Thoracic aorta (tissue), 2 donors: ENCODE data around the gene LTA4H. TPM values are rescaled to one million over a fixed set of nuclear protein-coding genes. Genes with fewer than 3 reads are reported as not detected.

Experiments used
- ATAC-seq: fragments of 150-250 bp; one replicate; pipeline ENCODE4 v1.8.0; 2017; ENCODE audit warnings: low read depth; ENCODE audit not compliant: insufficient number of reproducible peaks, low FRiP score
- DNase-seq: peaks from one replicate; pipeline ENCODE4 v3.0.0-alpha.2; 2020; ENCODE audit warnings: low spot score
- H3K27ac ChIP-seq, 2 donors: fragments of 200-600 bp; sonication (generic); 1 replicate in 1 of 2; 2 replicates in 1 of 2; pipeline ENCODE4 v1.5.1; 2016; ENCODE audit warnings: mild to moderate bottlenecking in 2 of 2, moderate library complexity in 2 of 2
- H3K27me3 ChIP-seq: fragments of 200-600 bp; sonication (generic); replicated peaks from 2 replicates; pipeline ENCODE4 v1.6.0; 2016; ENCODE audit warnings: mild to moderate bottlenecking; ENCODE audit not compliant: insufficient read depth
- H3K36me3 ChIP-seq: fragments of 200-600 bp; sonication (generic); one replicate; pipeline ENCODE4 v1.5.1; 2016
- H3K4me1 ChIP-seq, 2 donors: fragments of 200-600 bp; sonication (generic); 1 replicate in 1 of 2; 2 replicates in 1 of 2; pipeline versions ENCODE4 v1.5.1 to v1.6.0; 2016; ENCODE audit warnings: low read depth in 2 of 2, mild to moderate bottlenecking in 1 of 2; ENCODE audit not compliant: control insufficient read depth in 1 of 2
- H3K4me3 ChIP-seq: fragments of 200-600 bp; sonication (generic); 2 replicates; pipeline ENCODE4 v1.5.1; 2016; ENCODE audit warnings: mild to moderate bottlenecking
- H3K9me3 ChIP-seq: fragments of 200-600 bp; sonication (generic); 2 replicates; pipeline ENCODE4 v1.5.1; 2016
- total RNA-seq, 2 donors: library from RNA; depleted of rRNA; stranded (reverse); fragments of >200 nt; gene quantifications; one replicate each; pipeline versions ENCODE4 v1.1.0 to v1.2.3, GENCODE V29; 2016
- TF ChIP-seq, protein P1 (sequence below): fragments of 200-600 bp; sonication (generic); IDR thresholded peaks from one replicate; pipeline ENCODE4 v1.5.1; 2019; ENCODE audit warnings: antibody characterized with exemption

LTA4H gene
- total RNA-seq, 2 donors from 2014 or later: 39.9 to 68.5 TPM

DNA sequence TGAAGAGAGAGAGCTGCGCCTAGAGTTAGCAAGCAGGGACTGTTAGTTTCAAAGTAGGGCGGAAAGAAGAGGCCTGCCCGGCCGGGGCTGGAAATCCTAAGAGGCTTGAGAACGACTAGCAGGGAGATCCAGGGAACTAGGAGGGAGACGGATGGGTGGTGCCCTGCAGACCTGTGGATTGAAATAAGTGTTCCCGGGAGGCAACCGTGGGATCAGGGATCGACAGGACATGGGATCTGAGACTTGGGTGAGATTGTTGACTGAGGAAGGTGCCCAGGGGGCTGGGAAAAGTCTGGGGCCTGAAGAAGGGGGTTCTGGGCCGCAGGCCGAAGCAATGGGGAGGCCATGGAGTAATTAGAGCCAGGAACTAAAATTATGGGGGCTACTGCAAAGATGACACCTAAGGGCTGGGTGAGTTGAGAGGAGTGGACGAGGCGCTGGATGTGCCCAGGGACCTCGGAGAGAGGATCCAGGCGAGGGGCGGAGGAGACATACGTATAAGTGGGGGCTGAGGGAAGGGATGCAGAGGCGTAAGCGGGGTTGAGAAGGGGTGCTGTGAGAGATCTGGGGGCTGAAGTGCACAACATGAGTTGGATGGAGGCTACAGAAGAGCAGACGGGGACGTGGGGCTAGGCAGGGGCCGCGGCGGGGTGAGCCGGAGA, 635 bp downstream of the LTA4H start:
- TF ChIP-seq, protein P1, sequence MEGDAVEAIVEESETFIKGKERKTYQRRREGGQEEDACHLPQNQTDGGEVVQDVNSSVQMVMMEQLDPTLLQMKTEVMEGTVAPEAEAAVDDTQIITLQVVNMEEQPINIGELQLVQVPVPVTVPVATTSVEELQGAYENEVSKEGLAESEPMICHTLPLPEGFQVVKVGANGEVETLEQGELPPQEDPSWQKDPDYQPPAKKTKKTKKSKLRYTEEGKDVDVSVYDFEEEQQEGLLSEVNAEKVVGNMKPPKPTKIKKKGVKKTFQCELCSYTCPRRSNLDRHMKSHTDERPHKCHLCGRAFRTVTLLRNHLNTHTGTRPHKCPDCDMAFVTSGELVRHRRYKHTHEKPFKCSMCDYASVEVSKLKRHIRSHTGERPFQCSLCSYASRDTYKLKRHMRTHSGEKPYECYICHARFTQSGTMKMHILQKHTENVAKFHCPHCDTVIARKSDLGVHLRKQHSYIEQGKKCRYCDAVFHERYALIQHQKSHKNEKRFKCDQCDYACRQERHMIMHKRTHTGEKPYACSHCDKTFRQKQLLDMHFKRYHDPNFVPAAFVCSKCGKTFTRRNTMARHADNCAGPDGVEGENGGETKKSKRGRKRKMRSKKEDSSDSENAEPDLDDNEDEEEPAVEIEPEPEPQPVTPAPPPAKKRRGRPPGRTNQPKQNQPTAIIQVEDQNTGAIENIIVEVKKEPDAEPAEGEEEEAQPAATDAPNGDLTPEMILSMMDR: no peak
- Histone ChIP-seq H3K27ac (peak overlapping the region; percentile 68 to 81), H3K36me3 (no peaks in the 10 kb centered on the region), H3K4me3 (peak overlapping the region; percentile 83), H3K4me1 (peaks cover 11 to 26% of the 10 kb centered on the region in 2 donors), H3K27me3 (no peaks in the 10 kb centered on the region), H3K9me3 (no peaks in the 10 kb centered on the region)
- ATAC-seq (no peak), DNase-seq (no peak)

DNA sequence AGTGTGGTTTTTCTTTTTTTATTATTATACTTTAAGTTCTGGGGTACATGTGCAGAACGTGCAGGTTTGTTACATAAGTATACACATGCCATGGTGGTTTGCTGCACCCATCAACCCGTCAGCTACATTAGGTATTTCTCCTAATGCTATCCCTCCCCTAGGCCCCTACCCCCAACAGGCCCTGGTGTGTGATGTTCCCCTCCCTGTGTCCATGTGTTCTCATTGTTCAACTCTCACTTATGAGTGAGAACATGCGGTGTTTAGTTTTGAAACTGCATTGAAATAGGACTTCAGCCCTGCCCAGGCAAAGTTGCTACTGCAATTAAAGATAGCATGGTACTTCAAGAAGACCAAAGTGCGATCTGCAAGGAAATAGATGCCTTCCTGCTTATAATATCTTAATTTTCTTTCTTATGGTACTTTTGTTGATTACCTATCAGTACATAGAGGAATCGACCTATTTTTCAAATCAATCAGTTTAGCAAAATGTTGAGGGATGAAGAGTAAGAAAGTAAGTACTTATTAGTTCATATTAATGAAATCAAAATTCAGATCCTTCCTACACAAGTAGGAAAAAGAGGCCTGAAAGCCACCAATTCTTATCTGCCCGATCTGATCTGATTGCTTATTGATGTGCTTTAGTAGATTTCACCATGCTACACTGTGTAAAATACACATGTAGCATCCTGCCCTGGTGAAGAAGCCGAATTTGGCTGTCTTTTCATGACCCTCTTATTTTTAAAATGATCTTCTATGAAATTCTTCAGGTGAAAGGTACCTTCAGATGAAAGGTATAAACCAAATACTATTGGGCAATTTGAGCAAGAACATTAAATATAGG, 1.6 kb downstream of the LTA4H start:
- DNase-seq (no peak), ATAC-seq (no peak)
- TF ChIP-seq, protein P1: no peak
- Histone ChIP-seq H3K27me3 (no peaks in the 10 kb centered on the region), H3K9me3 (no peaks in the 10 kb centered on the region), H3K4me1 (peaks cover 11 to 26% of the 10 kb centered on the region in 2 donors), H3K27ac (peak overlapping the region; percentile 68 to 81), H3K36me3 (no peaks in the 10 kb centered on the region), H3K4me3 (peak overlapping the region; percentile 83)

DNA sequence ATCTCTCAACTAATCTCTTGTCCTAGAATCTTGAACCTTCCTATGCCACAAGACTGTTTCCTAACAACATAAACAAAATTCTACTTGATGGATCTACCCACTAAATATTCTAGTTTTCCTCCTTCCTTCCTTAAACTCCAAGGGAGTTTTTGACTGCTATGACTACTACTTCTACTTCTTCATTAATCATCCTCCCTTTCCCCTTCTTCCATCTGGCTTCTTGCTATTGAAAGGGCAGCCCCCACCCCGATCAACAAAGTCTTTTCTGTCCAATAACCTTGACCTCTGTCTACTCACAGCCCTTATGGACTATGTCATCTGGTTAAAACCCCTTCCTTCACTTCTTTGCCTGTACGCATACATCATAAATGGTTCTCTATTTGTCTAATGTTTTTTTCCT, 5.6 kb downstream of the LTA4H start:
- peaks cover 11 to 26% of the 10 kb centered on the region in 2 donors for H3K4me1 ChIP-seq
- H3K36me3 ChIP-seq: peaks cover 14% of the 10 kb centered on the region
- H3K27ac ChIP-seq: no peak overlapping the region
- H3K9me3 ChIP-seq: no peaks in the 10 kb centered on the region
- DNase-seq (no peak), ATAC-seq (no peak)
- no peaks in the 10 kb centered on the region for H3K27me3 ChIP-seq
- H3K4me3 ChIP-seq: no peak overlapping the region
- TF ChIP-seq, protein P1: no peak

GRCh38 chr12:96028538-96028937, 6.8 kb downstream of the LTA4H start:
- no peaks in the 10 kb centered on the region for H3K9me3 ChIP-seq
- H3K4me3 ChIP-seq: no peak overlapping the region
- H3K36me3 ChIP-seq: peaks cover 17% of the 10 kb centered on the region
- ATAC-seq: no peak
- peaks cover 5 to 14% of the 10 kb centered on the region in 2 donors for H3K4me1 ChIP-seq
- no peaks in the 10 kb centered on the region for H3K27me3 ChIP-seq
- no peak for DNase-seq
- TF ChIP-seq, protein P1: no peak
- no peak overlapping the region for H3K27ac ChIP-seq

DNA sequence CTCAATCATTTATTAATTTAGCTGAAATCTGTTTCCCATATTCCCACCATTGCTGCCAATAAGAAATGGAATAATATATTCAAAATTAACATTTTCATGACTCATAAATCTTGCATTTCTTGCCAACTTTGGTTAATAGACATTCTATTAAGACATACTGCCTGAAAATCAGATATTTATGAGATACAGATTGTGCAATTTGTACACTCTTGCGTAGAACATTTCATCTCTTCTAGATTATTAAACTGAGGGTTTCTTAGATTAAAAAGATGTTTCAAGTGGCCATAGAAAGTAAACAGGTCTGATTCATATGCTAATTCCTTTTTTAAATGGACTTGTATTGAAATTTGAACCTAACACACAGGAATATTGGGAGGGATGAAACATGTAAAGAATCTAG, 9.1 kb downstream of the LTA4H start:
- no peaks in the 10 kb centered on the region for H3K4me1 ChIP-seq
- H3K27ac ChIP-seq: no peak overlapping the region
- ATAC-seq: no peak
- H3K27me3 ChIP-seq: no peaks in the 10 kb centered on the region
- DNase-seq: no peak
- peaks cover 27% of the 10 kb centered on the region for H3K36me3 ChIP-seq
- H3K4me3 ChIP-seq: no peak overlapping the region
- no peaks in the 10 kb centered on the region for H3K9me3 ChIP-seq
- TF ChIP-seq, protein P1: no peak
